GM19397 (cell line): ENCODE measurements around the gene MAML1.

Source experiments
- ATAC-seq: cut with Tn5 transposase; IDR thresholded peaks from one replicate; pipeline ENCODE4 v1.9.1; 2021; ENCODE audit warnings: mild to moderate bottlenecking, moderate library complexity; ENCODE audit not compliant: unreplicated experiment

Gene MAML1

DNA sequence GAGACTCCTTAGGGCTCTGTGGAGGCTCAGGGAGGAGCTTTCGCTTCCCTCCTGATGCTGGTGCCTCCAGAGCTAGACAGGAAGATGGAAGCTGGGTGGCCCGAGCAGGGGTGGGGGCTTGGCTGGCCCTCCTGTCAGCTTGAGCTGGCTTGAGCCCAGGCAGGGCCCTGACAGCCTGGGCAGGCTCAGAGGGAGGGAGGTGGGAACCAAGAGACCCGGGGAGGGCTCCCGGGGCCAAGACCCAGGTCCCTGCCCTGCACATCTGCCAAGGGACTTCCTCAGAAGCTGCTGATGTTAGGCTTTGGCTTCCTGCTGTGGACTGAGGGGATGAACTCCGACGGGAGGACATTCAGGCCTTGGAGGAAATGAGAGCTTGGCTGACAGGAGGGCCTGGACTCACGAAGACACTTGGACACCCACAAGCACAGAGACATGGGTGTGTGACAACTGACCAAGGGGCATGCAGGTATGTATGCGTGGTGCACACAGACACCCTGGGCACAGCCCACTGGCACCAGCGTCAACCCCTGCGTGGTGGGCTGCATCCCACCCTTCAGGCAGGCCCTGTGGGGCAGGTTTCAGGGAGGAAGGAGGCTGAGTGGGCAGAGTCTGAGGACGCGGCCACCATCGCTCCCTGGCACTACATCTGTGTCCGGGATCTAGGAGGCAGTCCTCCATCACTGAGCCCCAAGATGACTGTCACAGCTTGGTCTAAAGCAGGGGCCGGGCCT lies 59.4 kb downstream of the MAML1 start:
- no peak for ATAC-seq

DNA sequence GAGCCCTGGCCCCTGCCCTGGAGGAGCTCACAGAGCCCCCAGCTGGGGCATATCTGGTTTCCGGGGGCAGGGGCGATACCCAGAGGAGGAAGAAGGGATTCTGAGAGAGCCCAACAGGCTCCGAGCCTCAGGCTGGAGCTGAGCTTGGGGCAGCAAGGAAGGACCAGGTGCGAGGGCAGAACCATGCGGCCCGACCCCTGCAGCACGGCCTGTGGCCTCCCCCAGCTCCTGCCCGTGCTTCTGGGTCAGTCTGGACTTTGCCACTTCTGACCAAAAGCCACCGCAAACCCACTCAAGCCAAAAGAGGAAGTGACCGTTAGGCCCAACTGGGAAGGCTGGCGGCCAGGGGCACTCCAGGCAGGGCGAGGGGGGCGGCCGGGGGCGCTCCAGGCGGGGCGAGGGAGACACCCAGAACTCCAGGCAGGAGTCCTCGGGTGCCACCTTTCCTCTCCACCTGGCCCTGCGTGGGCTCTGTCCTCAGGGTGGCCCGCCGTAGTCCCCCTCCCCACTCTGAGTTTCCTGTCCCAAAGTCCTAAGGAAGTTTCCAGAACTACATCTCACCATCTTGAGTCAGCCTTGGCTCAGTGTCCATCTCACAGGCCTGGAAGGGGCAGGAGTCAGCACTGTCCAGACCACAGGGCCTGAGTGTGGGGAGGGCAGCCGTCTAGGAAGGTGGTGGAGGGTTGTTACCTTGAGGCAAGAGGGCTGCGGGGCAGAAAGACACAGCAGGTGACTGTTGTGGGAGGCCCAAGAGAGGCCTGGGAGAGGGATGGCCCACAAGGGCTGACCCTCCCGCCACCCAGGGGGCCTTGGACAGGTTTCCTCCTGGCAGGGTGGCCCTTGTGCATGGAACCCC lies 60.2 kb downstream of the MAML1 start:
- no peak for ATAC-seq

- ATAC-seq, result no peak
Observed at GRCh38 chr5:179793468-179794139, 61.0 kb downstream of the MAML1 start, which contains the start of gene LTC4S. Gene LTC4S, plus strand, starts transcription at chr5:179793986. Its CDS starts 95 bp downstream, at chr5:179794081.

GRCh38 chr5:179794171-179794570 lies 61.5 kb downstream of the MAML1 start:
- no peak for ATAC-seq

DNA sequence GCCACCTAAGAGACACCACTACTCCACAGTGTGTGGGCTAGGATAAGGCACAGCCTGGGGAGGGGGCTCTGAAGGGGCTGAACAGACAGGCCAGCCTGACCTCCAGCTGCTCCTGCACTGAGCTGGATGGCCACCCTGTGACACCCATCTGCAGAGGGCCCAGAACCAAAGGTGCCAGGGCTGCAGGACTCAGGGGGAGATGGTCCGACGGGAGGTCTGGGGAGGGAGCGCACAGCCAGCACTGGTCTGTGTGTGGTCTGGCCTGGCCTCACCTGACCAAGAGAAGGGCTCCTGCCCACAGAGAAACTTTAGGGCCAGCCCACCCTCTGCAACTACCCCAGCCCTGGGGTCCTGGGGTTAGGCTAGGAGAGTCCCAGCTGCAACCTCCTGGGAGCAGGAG lies 62.0 kb downstream of the MAML1 start:
- no peak for ATAC-seq

DNA sequence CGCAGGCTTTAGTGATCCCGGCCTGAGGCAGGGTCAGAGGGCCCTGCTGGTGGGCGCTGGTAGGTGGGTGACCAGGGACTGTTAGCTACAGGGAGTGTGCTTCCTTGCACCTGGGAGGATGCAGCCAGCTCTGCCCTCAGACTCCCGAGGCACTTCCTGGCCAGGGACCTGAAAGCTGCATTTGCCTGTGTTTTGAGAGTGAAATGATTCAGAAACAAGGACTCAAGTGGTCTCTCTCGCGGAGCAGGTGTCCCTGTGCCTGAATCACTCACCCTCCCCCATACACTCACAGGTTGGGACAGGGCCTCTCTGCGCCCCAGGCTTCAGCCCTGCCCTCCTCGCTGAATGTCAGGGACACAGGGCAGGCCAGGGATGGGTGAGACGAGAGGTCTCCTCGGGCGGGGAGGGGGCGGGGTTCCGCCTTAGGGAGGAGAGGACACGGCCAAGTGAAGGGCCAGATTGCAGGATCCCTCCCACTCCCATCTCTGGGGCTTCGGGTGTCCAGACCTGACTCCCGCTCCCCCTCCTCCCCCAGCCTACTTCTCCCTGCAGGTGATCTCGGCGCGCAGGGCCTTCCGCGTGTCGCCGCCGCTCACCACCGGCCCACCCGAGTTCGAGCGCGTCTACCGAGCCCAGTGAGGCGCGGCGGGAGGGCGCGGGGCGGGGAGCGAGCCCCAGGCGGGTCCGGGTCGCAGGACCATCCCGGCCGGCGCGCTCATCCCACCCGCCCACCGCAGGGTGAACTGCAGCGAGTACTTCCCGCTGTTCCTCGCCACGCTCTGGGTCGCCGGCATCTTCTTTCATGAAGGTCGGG lies 62.6 kb downstream of the MAML1 start:
- ATAC-seq, result no peak

GRCh38 chr5:179795863-179796833 lies 63.5 kb downstream of the MAML1 start:
- peak; percentile 79 for ATAC-seq

- no peak for ATAC-seq
Observed at GRCh38 chr5:179796877-179797608, 64.4 kb downstream of the MAML1 start.

DNA sequence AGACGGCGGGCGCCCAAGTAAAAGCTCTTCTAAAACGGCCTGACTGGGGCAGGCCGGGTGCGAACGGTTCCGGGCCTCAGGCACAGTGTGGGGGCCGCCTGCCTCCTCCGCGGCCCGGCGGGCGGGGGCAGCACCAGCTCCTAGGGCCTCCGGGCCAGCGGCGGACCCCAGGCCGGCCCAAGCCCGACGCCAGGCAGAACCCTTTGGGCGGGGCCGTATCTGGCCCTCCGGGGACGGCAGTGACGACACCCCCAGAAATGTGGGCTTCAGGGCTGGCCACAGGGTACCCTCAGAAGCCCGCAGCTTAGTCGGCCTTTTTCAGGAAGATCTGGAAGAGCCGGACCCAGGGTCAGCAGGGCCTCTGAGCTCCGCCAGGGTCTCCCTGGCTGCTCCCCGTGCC lies 65.1 kb downstream of the MAML1 start:
- no peak for ATAC-seq

DNA sequence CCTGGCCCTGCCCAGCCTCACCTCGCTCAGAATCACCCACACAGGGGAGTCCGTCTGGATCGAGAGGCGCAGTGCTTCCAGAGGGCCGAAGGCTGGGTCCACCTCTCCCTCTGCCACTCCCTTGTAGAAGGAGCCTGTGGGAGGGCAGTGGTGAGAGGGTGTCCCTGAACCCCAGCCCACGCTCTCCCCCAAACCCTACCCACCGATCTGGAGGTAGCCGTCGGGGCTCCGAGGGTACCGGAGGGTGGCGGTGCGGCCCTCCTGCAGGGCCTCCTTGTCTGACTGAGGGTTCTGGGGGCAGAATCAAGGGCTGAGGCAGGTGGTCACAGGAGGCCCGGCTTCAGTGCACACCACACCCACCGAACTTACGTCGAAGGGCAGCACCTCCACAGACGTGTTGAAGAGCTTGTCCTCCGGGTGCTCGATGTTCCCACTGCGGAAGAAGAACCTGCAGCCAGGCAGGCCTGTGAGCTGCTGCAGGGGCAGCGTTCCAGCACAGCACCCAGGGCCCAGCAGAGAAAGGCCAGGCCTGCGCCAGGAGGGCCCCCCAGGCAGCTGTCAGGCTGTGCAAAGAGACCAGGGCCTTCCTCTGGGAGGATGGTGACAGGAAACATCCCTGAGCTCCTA lies 65.6 kb downstream of the MAML1 start:
- ATAC-seq, result no peak

- no peak for ATAC-seq
Observed at GRCh38 chr5:179798771-179799643, 66.4 kb downstream of the MAML1 start.

GRCh38 chr5:179799644-179799973 lies 67.0 kb downstream of the MAML1 start:
- no peak for ATAC-seq

GRCh38 chr5:179800071-179800695 lies 67.6 kb downstream of the MAML1 start:
- ATAC-seq, result no peak

GRCh38 chr5:179800696-179801201 lies 68.1 kb downstream of the MAML1 start:
- no peak for ATAC-seq

- ATAC-seq, result no peak
Observed at GRCh38 chr5:179801304-179802206, 68.9 kb downstream of the MAML1 start.
